ENCODE results near the gene GNAZ.

GRCh38 chr22:23104187-23104971 is 34.1 kb downstream of the GNAZ start:
- no peak for TF ChIP-seq CTCF (IDR thresholded peaks at IDR 0.05; ENCODE audit: low read depth, low read length)
- TF ChIP-seq POLR2A (IDR thresholded peaks at IDR 0.05; ENCODE audit: extremely low read depth, insufficient read length): no peak
- TF ChIP-seq MYC (IDR thresholded peaks at IDR 0.05; ENCODE audit: low read depth, low read length): no peak
- TF ChIP-seq, protein P1, sequence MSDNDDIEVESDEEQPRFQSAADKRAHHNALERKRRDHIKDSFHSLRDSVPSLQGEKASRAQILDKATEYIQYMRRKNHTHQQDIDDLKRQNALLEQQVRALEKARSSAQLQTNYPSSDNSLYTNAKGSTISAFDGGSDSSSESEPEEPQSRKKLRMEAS (IDR thresholded peaks at IDR 0.05; ENCODE audit: low read depth, low read length): no peak

All from NB4 (cell line).